ENCODE results near the gene HSCB.
A peak's percentile ranks its signal among the peaks of the same experiment; 100 is the strongest.

The HSCB gene

DNA sequence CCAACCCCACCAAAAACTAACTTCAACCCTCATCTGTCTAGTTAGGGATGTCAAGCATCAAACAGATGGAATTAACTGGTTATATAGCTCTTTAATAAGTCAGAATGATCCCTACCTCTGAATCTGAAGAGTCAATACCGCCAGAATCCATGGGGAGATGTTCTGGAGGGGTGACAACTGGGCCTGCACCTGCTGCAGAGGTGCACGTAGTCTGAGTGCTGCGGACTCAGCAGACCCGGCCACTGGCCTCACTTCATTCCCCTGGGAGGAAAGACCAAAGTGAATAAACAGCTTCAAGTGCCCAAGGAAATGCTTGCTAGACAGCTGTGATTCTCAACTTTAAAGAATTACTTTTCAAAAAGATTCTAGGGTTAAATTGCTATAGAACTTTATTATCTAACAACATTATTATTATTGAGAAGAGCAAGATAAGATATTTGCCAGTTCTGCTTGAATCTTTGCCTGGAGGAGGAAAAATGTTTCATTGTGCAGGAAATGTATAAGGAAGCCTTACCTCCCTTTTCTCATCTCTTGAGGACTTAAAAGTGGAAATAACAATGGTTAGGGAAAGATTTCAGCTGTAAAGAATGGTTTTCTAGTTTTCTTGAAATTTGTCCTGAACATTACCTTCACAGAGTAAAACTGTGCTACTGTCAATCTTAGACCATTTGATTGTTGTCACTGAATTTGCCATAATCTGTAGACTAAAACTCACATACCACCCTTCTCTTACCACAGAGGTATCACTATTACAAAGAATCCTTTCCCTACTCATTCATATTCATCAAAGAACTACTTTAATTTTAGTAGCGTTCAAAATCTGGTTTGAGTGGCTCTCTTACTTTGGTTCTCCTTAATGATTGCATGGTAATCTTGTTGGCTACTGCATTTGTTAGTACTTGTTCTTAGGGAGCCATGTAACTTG lies 54.4 kb downstream of the HSCB start:
- no peak for DNase-seq
- Histone ChIP-seq H3K9me3 (ENCODE audit: severe bottlenecking) (no peaks in the 10 kb centered on the region), H3K4me3 (ENCODE audit: low read depth, low read length) (no peak overlapping the region), H3K36me3 (peaks cover 61% of the 10 kb centered on the region), H3K27me3 (ENCODE audit: insufficient read depth, low read depth, severe bottlenecking) (no peaks in the 10 kb centered on the region), H3K27ac (no peak overlapping the region)
- TF ChIP-seq, protein P1, sequence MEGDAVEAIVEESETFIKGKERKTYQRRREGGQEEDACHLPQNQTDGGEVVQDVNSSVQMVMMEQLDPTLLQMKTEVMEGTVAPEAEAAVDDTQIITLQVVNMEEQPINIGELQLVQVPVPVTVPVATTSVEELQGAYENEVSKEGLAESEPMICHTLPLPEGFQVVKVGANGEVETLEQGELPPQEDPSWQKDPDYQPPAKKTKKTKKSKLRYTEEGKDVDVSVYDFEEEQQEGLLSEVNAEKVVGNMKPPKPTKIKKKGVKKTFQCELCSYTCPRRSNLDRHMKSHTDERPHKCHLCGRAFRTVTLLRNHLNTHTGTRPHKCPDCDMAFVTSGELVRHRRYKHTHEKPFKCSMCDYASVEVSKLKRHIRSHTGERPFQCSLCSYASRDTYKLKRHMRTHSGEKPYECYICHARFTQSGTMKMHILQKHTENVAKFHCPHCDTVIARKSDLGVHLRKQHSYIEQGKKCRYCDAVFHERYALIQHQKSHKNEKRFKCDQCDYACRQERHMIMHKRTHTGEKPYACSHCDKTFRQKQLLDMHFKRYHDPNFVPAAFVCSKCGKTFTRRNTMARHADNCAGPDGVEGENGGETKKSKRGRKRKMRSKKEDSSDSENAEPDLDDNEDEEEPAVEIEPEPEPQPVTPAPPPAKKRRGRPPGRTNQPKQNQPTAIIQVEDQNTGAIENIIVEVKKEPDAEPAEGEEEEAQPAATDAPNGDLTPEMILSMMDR (IDR thresholded peaks at IDR 0.05; ENCODE audit: low read depth, low read length), result no peak

DNA sequence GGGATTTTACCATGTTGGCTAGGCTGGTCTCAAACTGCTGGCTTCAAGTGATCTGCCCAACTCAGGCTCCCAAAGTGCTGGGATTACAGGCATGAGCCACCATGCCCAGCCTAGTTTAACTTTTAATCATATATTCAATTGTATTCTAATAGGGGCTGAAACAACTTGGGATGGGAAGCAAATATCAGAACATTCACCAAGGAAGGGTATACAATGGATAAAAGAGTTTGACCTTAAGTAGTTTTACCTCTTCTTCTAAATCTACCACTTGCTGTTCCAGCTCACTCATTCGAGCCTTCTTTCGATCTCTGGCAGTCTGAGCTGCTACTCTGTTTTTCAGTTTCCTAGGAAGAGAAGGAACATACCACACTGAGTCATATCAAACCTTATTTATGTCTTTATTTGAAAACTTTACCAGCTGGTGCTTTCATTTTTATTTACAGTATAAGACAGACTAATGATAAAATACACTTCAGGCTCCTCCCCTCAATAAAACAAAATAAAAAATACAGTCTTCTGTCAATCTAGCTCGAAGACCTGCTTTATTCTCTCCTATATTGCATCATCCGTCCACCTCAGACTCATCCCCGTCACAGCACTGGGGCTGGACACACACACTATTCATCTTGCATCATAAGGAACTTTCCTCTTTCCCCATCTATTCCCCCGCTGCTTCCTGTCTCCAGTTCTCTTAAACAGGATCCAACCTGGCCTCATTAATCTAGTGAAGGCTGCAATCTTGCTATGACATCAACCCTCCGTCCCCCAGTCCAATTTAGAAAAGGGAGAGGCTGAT lies 57.2 kb downstream of the HSCB start:
- peak overlapping the region; percentile 98 for H3K4me3 ChIP-seq (ENCODE audit: low read depth, low read length)
- TF ChIP-seq, protein P1 (IDR thresholded peaks at IDR 0.05; ENCODE audit: low read depth, low read length), result no peak
- H3K9me3 ChIP-seq (ENCODE audit: severe bottlenecking), result no peaks in the 10 kb centered on the region
- DNase-seq, result no peak
- peaks cover 53% of the 10 kb centered on the region for H3K36me3 ChIP-seq
- no peaks in the 10 kb centered on the region for H3K27me3 ChIP-seq (ENCODE audit: insufficient read depth, low read depth, severe bottlenecking)
- peak overlapping the region; percentile 96 for H3K27ac ChIP-seq

DNA sequence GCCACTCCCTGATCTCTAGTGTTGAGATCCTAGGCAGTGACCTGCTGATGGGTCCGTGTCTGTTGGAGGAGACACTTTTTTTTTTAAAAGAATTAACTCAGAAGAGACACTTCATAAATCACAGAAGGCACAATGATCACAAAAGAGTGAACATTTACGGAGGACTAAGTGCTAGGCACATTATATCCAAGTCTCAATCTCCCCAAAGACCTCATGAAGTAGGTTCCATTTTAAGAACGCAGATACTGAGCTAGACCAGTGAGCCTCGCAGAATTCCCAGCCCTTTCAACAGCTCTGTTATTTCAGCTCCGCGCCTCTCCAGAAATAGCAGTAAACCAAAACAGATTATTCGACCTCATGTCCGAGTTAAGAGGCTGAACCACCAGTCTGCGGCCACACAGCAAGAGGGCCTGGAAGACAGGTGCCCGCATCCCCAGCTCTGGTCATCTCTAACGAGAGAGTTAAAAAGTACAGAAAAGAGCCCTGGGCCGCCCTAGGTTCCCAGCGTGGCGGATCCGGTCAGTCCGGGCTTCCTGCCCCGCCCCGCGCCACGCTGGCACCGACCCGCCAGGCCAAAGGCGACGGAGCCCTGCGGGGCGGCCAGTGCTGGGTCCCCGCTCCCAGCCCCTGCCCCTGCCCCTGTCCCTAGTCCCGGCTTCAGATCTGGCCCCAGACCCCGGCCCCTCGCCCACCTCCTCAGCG lies 57.9 kb downstream of the HSCB start:
- Histone ChIP-seq H3K9me3 (ENCODE audit: severe bottlenecking) (no peaks in the 10 kb centered on the region), H3K4me3 (ENCODE audit: low read depth, low read length) (peak overlapping the region; percentile 98), H3K36me3 (peaks cover 45% of the 10 kb centered on the region), H3K27me3 (ENCODE audit: insufficient read depth, low read depth, severe bottlenecking) (no peaks in the 10 kb centered on the region), H3K27ac (peak overlapping the region; percentile 96)
- DNase-seq, result peak; percentile 24
- TF ChIP-seq, protein P1 (IDR thresholded peaks at IDR 0.05; ENCODE audit: low read depth, low read length), result no peak

DNA sequence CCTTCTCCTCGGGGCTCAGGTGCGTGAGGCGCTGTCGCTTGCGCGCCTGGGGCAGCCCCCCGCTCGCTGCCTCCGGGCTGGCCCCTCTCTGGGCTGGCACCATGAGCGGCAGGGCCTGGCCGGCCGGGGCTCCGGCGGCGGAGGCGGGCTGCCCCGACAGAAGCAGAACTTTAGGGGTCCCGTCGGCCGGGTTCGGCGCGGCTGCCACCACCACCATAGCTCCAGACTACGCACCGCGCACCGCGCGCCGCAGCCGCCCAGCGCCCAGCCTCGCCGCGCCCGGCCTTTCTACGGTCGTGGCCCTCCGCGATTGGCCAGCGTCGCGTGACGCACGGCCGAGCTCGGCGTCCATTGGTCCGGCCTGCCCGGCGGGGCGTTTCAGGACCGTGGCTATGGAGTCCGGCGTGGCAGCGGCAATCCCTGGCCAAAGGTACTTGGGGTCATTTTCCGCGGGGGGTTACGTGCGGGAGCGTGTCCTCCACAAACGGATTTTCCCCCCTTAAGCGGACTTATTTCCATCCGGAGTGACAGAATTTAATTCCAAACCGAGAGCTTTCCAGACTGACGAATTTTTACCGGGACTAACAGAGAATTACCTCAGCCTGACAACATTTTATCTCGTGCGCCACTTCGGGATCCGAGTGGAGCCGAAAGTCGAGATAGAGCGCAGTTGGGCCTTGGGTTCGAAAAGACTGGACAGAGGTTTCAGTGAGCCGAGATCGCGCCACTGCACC lies 58.6 kb downstream of the HSCB start, which contains the start of gene XBP1:
XBP1 (minus strand) TSS at position 262 of the 734 bp plus-strand sequence.
- TF ChIP-seq, protein P1 (IDR thresholded peaks at IDR 0.05; ENCODE audit: low read depth, low read length), result no peak
- peak; percentile 93 for DNase-seq
- Histone ChIP-seq H3K36me3 (peaks cover 38% of the 10 kb centered on the region), H3K27me3 (ENCODE audit: insufficient read depth, low read depth, severe bottlenecking) (no peaks in the 10 kb centered on the region), H3K4me3 (ENCODE audit: low read depth, low read length) (peak within 1 kb of the TSS; percentile 98), H3K27ac (peak within 1 kb of the TSS; percentile 96), H3K9me3 (ENCODE audit: severe bottlenecking) (no peaks in the 10 kb centered on the region)
